HS-27A (cell line): Measurements from ENCODE around the gene DLX5.

Experiments used
- DNase-seq: peaks from one replicate; pipeline ENCODE4 v3.0.0-alpha.2; 2012; ENCODE audit warnings: low read depth, missing footprints

The DLX5 gene

GRCh38 chr7:97005183-97006054, 19.2 kb downstream of the DLX5 start, which contains the start of gene DLX6:
Gene DLX6, plus strand, starts transcription at chr7:97005553. Its CDS starts 425 bp downstream, at chr7:97005978.
- peak; percentile 49 for DNase-seq

GRCh38 chr7:97004247-97005182, 20.1 kb downstream of the DLX5 start:
- DNase-seq: no peak

DNA sequence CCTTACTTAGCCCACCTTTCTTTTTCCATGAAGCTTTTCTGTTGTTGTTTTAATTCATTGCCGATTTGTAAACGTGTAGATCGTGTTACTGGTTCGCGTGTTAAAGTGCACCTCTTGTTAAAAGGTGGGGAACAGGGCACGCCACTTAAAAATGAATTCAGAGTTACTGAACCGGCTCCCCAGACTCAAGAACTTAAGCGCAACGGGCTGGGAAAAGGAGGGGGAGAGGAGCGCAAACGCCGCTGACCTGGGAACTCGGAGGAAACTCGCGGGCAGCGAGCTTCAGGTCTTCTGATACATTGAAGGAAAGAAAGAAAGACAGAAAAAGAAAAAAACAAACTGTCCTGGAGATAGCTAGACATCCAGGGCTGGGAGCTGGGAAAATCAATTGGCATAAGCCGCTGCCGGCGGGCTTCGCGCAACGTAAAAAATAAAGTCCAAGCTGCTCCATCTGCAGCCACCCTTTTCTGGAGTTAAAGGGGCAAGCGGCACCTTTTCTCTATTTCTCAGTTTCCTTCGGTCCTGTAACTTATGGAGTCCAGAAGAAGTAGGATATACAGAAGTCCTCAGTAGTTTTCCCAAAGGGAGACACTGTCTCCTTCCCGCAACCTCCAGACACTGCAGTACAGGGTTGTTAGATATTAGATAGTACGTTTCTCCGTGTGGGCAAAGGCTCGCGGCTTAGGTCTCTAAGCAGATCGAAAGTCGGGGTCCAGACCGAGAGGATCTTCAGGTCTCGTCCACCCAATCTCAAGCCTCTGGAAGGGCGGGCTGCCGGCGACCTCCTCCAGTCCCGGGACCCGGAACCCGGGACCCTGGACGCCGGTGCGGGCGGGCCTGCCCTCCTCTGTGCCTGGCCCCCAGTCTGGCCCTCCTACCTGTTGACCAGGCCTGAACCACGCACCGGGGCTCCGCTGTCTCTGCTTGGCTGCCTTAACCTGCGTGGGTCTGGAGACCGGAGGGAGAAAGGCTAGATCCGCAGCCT, 21.1 kb downstream of the DLX5 start:
- no peak for DNase-seq

DNA sequence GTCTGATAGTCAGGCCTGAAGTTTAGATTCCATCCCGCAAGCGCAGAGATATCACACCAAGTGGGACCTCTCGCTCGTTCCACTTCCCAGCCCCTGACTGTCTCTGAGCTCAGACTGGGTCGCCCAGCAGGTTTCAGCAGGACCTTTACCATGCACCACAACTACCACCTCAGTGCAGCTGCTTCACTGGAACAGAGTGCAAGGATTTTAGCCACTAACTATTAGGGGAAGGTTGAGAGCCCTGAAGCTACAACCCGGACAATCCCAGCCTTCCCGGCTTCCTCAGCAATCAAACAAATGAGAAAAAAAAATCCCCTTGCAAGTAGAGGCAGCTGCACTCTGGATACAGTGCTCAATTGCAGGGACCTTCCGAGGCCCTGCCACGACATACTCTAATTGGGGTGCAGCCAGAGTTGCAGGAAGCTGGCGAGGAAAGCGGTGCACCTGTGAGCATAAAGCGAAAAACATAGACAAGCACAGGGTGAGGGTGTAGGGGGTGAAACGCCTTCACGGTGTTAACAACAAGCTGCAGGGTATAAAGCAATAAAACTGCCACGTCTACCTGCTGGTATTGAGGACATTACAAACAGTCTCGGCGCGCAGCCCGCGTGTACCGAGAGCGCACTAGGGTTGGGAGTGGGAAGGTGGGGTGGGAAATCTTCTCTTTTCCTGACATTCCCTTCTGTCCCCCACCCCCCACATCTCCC, 21.9 kb downstream of the DLX5 start:
- DNase-seq: no peak

- no peak for DNase-seq
Observed at GRCh38 chr7:97001656-97002554, 22.7 kb downstream of the DLX5 start.

GRCh38 chr7:97001221-97001620, 23.4 kb downstream of the DLX5 start:
- no peak for DNase-seq

GRCh38 chr7:96998744-96999143, 25.9 kb downstream of the DLX5 start:
- no peak for DNase-seq

DNA sequence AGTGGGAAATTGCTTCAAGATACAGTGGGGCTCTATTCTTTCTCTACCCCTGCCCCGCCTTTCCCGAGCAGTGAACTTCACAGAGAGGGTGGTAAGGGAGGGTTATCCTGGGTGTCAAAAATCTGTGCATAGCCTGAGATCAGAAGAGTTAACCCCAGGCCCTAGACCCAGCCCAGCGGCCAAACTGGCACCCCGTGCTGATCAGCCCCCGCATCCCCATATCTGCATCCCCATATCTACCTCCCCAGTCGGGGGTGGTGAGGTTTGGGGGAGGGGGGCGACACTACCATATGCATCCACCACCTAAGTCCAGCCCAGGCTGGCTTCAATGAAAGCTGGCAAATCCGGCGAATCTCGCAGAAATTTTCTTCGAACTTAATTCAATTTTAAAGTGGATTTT, 26.3 kb downstream of the DLX5 start:
- DNase-seq: no peak

DNA sequence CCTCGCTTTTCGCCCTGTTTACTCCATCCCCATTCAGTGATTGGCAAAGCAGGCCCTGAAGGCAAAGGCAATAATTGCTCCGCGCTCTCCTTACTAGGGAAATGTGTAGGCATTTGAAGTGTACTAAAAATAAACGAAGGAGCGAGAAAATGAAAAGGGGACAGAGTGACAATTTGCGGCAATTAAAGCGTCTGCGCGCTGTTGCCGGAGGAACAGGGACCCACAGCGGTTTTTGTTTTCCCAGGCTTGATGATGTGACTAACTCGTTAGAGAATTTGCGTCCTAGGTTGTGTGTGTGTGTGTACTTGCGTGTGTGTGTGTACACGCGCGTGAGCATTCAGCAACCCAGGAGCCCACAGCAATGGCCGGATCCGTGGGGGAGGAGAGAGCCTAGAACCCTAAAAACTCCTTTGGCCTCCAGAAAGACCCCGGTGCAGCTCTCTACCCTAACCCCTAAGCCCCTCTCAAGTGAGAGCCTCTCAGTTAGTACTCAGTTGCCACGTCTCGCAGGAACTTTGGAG, 27.1 kb downstream of the DLX5 start:
- DNase-seq: no peak

DNA sequence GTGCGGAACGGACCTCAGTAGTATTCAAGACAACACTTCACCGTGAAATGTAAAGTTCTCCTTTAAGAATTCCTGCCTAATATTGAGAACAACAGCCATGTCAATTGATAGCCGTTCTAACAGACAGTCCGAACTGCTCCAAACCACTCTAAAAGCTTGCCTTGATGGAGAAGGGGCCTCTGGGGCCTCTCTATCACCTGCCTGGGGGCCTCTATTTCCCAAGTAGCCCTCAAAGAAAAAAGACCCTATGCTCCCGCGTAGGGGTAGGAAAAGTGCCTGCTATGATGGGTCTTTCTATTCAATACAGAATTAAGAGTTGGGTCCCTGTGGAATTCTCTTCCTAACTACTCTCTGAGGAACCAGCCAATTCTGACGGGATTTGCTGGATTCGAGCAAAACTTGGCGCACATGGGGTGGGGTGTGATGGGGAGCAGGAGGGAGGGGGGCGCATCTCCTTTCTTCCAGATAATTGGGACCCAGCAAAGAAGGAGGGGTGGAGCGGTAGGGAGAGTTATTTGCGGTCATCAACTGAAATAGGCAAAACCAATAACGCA, 27.6 kb downstream of the DLX5 start:
- DNase-seq: no peak

- DNase-seq: no peak
Observed at GRCh38 chr7:96996111-96996957, 28.3 kb downstream of the DLX5 start.

DNA sequence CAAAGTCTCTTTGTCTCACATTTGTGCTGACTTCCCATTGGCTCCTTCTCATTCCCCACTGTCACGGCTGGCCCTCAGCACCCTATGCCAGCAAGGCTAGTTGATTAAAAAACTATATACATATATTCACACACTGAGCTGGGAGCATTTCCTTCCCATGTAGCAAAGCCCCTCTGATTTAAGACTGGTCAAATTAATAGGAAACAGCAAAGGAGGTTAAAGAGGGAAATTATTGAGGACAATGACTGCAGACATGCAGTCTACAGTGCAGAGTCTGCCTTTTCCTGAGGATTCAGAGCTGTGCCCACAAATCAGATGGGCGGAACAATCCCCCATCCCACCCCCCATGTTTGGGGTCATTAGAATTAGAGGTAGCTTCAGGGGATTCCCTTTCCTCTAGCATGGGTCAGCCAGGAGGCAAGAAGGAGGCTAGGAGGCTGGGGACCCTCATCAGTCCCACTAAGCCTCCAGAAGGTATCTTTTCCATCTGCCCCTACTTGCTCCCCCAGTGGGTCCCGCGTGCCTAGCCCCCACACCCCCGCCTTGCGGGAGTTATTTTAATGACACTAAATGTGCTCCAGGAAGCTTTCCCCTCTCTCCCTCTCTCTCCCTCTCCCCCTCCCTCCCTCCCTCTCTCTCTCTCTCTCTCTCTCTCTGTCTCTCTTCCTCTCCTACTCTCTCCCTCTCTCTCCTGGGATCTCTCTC, 29.1 kb downstream of the DLX5 start:
- no peak for DNase-seq

DNA sequence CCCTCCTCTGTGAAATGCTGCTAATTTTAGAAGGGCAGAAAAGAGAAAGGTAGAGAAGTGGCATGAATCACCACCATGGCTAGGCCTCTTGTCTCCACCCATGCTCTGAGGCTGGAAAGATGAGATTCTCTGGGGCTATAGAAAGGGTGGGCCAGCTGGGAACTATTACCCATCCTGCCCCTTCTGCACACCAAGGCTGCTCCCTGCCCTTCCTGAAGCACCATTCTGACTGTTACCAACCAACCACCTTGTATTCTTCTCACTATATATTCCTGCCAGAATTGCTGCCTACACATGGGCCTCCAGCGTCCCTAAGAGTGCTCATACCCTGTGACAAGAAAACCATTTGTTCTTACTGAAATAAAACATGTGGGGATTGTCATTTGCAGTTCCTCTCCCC, 30.7 kb downstream of the DLX5 start:
- DNase-seq: no peak

DNA sequence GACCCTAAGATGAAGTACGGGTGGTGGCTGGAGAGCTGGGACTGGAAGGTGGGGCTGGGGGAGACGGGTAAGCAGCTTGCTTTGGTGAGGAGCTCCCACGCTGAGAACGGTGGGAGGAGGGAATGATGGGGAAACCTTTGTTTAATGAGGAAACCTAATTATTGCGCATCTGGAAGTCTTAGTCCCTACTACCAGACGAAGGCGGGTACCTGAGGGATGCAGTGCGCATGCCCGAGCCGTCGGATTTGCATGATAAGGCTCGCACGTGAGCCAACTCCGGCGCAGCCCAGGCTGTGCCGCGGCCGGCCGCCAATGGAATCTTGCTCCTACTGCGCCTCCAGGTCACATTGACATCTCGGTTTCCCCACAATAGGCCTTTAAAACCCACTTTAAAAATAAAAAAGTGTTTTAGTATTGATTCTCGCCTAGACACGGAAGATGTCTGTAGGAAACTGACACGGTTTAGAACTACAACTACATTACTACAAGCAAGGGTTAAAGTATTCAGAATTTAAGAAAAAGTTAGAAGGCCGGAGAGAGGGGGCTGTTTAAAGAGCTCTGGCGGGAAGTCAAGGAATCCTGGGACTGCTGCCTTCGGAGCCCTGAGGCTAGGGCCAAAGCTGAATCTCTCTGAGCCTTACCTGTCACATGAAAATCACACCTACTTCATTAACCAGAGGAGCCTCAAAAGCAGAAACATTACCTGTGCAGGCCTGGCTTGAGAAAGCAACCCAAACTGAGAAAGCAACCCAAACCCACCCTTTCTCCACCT, 31.4 kb downstream of the DLX5 start:
- no peak for DNase-seq

DNA sequence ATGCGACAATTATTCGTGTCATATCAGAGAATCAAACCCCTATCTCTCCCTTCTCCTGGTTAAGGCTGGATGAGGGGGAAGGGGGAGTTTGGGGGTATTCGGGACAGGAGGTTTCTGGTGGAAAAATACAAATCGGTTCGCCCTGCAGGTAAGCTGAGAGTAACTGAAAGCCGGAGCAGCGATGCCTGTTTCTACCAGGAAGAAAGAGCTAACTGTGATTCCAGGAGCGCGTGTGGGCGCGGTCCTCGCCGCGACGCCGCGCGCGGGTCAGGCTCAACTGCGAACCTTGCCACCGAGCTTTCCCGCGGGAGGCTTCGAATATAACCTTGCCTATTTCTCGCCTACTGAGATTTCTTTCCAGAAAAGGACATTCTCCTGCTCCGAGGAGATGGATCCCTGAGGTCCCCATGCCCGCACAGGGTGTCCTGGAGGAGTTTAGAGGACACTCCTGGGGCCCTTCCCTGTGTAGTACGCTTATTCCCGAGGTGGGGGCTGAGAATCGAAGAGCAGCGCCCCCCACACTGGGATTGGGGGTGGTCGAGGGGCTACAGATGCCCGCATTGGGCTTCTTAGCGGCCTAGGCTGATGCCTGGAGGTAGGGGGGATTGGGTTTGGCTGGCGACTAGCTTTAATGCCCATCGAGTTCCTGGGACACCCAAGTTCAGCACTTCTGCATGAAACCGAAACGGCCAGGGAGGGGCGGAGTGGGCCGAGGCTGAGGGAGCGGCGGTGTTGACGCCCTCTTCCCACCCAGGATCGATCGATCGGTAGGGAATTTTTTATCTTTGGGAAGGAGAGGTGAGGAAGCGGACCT, 32.2 kb downstream of the DLX5 start:
- DNase-seq: no peak

DNA sequence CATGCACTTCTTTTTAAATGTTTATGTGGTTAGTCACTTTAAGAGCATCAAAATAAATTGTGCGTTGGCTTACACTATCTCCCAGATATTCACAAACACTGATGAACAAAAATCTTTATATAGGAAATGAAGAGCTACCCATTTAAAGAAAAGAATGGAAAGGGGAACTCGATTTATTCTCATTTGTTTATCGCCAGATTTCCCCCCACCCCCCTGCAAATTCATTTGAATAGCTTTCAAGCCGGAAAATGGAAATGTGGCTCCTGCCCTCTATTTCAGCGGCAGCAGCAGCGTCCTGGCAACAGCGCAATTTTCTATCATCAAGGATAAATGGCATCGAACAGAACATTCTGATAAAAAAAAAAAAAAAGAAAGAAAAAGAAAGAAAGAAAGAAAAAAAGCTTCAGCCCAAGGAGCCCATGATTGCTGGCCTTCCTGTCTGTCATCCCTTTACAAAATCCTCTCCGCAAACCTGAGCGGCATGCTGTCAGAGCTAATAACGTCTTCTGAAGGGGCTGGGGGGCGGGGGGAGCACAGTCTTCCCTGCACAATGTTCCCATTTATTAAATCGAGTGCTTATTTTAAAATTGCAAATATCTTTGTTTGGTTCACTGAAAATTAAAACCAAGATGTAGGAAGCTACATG, 33.0 kb downstream of the DLX5 start:
- no peak for DNase-seq
